Measurements from ENCODE around the gene LTBP1. TPM values are rescaled to one million over a fixed set of nuclear protein-coding genes. Genes with fewer than 3 reads are reported as not detected.

Gene LTBP1
- polyA plus RNA-seq, 1 experiment, result 124 TPM

GRCh38 chr2:33347856-33348255, 401.1 kb downstream of the LTBP1 start:
- CTCF ChIA-PET, result interaction anchor here (0.7 kb wide), 1 partner anchor 188 kb away, joined by 3 read pairs; no protein-coding TSS in a partner anchor
- POLR2A ChIA-PET, result interaction anchor here (0.6 kb wide), 1 partner anchor 296 kb away, joined by 5 read pairs; no protein-coding TSS in a partner anchor
- TF ChIP-seq CTCF (IDR thresholded peaks at IDR 0.05; ENCODE audit: insufficient read depth, low read depth, low read length), result no peak
- H3K27me3 ChIP-seq (ENCODE audit: control insufficient read depth, insufficient read depth, low read length), result no peaks in the 10 kb centered on the region
- DNase-seq (ENCODE audit: low read depth), result no peak
- no peak overlapping the region for H3K4me3 ChIP-seq (ENCODE audit: low read depth, low read length)
- no peaks in the 10 kb centered on the region for H3K36me3 ChIP-seq (ENCODE audit: control insufficient read depth, insufficient read depth, low read length)

- H3K36me3 ChIP-seq (ENCODE audit: control insufficient read depth, insufficient read depth, low read length), result no peaks in the 10 kb centered on the region
- CTCF ChIA-PET, result no interaction called here
- POLR2A ChIA-PET, result no interaction called here
- DNase-seq (ENCODE audit: low read depth), result no peak
- H3K27me3 ChIP-seq (ENCODE audit: control insufficient read depth, insufficient read depth, low read length), result no peaks in the 10 kb centered on the region
- no peak for TF ChIP-seq CTCF (IDR thresholded peaks at IDR 0.05; ENCODE audit: insufficient read depth, low read depth, low read length)
- H3K4me3 ChIP-seq (ENCODE audit: low read depth, low read length), result no peak overlapping the region
Measured at GRCh38 chr2:33350632-33351031, 403.9 kb downstream of the LTBP1 start.

GRCh38 chr2:33351781-33352180, 405.0 kb downstream of the LTBP1 start:
- H3K27me3 ChIP-seq (ENCODE audit: control insufficient read depth, insufficient read depth, low read length), result no peaks in the 10 kb centered on the region
- H3K36me3 ChIP-seq (ENCODE audit: control insufficient read depth, insufficient read depth, low read length), result no peaks in the 10 kb centered on the region
- ChIA-PET POLR2A (no interaction called here), CTCF (no interaction called here)
- TF ChIP-seq CTCF (IDR thresholded peaks at IDR 0.05; ENCODE audit: insufficient read depth, low read depth, low read length), result no peak
- no peak for DNase-seq (ENCODE audit: low read depth)
- H3K4me3 ChIP-seq (ENCODE audit: low read depth, low read length), result no peak overlapping the region

- no peaks in the 10 kb centered on the region for H3K27me3 ChIP-seq (ENCODE audit: control insufficient read depth, insufficient read depth, low read length)
- ChIA-PET POLR2A (no interaction called here), CTCF (no interaction called here)
- TF ChIP-seq CTCF (IDR thresholded peaks at IDR 0.05; ENCODE audit: insufficient read depth, low read depth, low read length), result no peak
- no peak overlapping the region for H3K4me3 ChIP-seq (ENCODE audit: low read depth, low read length)
- no peaks in the 10 kb centered on the region for H3K36me3 ChIP-seq (ENCODE audit: control insufficient read depth, insufficient read depth, low read length)
- peak; percentile 78 for DNase-seq (ENCODE audit: low read depth)
Measured at GRCh38 chr2:33354981-33355380, 408.2 kb downstream of the LTBP1 start.

- no peak for TF ChIP-seq CTCF (IDR thresholded peaks at IDR 0.05; ENCODE audit: insufficient read depth, low read depth, low read length)
- Histone ChIP-seq H3K27me3 (ENCODE audit: control insufficient read depth, insufficient read depth, low read length) (no peaks in the 10 kb centered on the region), H3K36me3 (ENCODE audit: control insufficient read depth, insufficient read depth, low read length) (no peaks in the 10 kb centered on the region), H3K4me3 (ENCODE audit: low read depth, low read length) (no peak overlapping the region)
- DNase-seq (ENCODE audit: low read depth), result no peak
- ChIA-PET CTCF (interaction anchor here (0.8 kb wide), 1 partner anchor 21 kb away, joined by 3 read pairs; no protein-coding TSS in a partner anchor), POLR2A (no interaction called here)
Measured at GRCh38 chr2:33358878-33359277, 412.1 kb downstream of the LTBP1 start.

Measured in BJ (cell line).